Fibroblast of lung (primary cell): ENCODE data around the gene DENND4A. TPM values are rescaled to one million over a fixed set of nuclear protein-coding genes. Genes with fewer than 3 reads are reported as not detected.
"Not testable (repeated sequence)": the region's sequence is repeated elsewhere in the genome, so short reads cannot be mapped to it uniquely, and the experiment has no call there.

Source experiments
- DNase-seq, 2 donors: peaks; one replicate each; pipeline versions ENCODE4 v3.0.0 to v3.0.0-alpha.2; 2010; ENCODE audit warnings: low read depth in 2 of 2
- H2AFZ ChIP-seq: 2 replicates; pipeline ENCODE4 v1.5.1; 2012; ENCODE audit warnings: low read length, control low read depth, inconsistent platforms
- H3K27ac ChIP-seq: 2 replicates; pipeline ENCODE4 v1.5.1; 2011; ENCODE audit warnings: low read length, control low read depth; ENCODE audit not compliant: insufficient read depth
- H3K27me3 ChIP-seq: 2 replicates; pipeline ENCODE4 v1.5.1; 2011; ENCODE audit warnings: mild to moderate bottlenecking, low read length; ENCODE audit not compliant: control insufficient read depth, insufficient read depth
- H3K36me3 ChIP-seq: 2 replicates; pipeline ENCODE4 v1.5.1; 2011; ENCODE audit warnings: low read length; ENCODE audit not compliant: control insufficient read depth, insufficient read depth
- H3K4me1 ChIP-seq: 2 replicates; pipeline ENCODE4 v1.5.1; 2011; ENCODE audit warnings: low read length; ENCODE audit not compliant: control insufficient read depth, insufficient read depth; ENCODE audit errors: extremely low read depth
- H3K4me2 ChIP-seq: 2 replicates; pipeline ENCODE4 v1.5.1; 2011; ENCODE audit warnings: low read length, control low read depth; ENCODE audit not compliant: insufficient read depth; ENCODE audit errors: extremely low read depth
- H3K4me3 ChIP-seq, 4 experiments: fragments of 200-600 bp in 1 of 4; sonication (generic) in 1 of 4; replicated peaks in 1 of 4; 2 replicates each; pipeline ENCODE4 v1.5.1; 2011 to 2016; ENCODE audit warnings: low read length in 4 of 4, low read depth in 3 of 4, mild to moderate bottlenecking in 3 of 4, control low read depth in 2 of 4, inconsistent platforms in 1 of 4, mixed read lengths in 1 of 4; ENCODE audit not compliant: insufficient read depth in 1 of 4; ENCODE audit errors: control extremely low read depth in 1 of 4
- H3K79me2 ChIP-seq: 2 replicates; pipeline ENCODE4 v1.5.1; 2012; ENCODE audit warnings: mild to moderate bottlenecking, low read length, inconsistent platforms; ENCODE audit not compliant: control insufficient read depth, insufficient read depth
- H3K9ac ChIP-seq: 2 replicates; pipeline ENCODE4 v1.5.1; 2011; ENCODE audit warnings: mild to moderate bottlenecking, low read length, control low read depth; ENCODE audit not compliant: insufficient read depth
- H3K9me3 ChIP-seq: 2 replicates; pipeline ENCODE4 v1.5.1; 2012; ENCODE audit warnings: low read depth, low read length; ENCODE audit not compliant: control insufficient read depth, insufficient read depth
- H4K20me1 ChIP-seq: 2 replicates; pipeline ENCODE4 v1.5.1; 2011; ENCODE audit warnings: low read length; ENCODE audit not compliant: control insufficient read depth, insufficient read depth; ENCODE audit errors: extremely low read depth
- EZH2 ChIP-seq: IDR thresholded peaks from 2 replicates; pipeline ENCODE4 v1.5.1; 2012; ENCODE audit warnings: low read length, control low read depth, mild to moderate bottlenecking; ENCODE audit errors: missing control alignments
- polyA plus RNA-seq, 2 donors: library from polyadenylated mRNA; depleted of rRNA in 1 of 2; stranded (reverse) in 1 of 2; unstranded in 1 of 2; fragments of >200 nt; gene quantifications; 2 replicates each; pipeline ENCODE4 v1.2.1, GENCODE V29; 2011 to 2012; ENCODE audit warnings: missing spikeins in 1 of 2
- total RNA-seq: library from RNA; depleted of rRNA; stranded (reverse); fragments of >200 nt; gene quantifications from 2 replicates; pipeline ENCODE4 v1.2.1, GENCODE V29; 2014
- TF ChIP-seq, protein P1 (sequence below), 2 donors: IDR thresholded peaks in 1 of 2; conservative IDR thresholded peaks in 1 of 2; 1 replicate in 1 of 2; 2 replicates in 1 of 2; pipeline ENCODE4 v1.5.1; 2011 to 2012; ENCODE audit warnings: low read length in 2 of 2, control low read depth in 1 of 2, inconsistent platforms in 1 of 2, low read depth in 1 of 2, mild to moderate bottlenecking in 1 of 2

DENND4A gene
- total and polyA plus RNA-seq, 2 donors (not counting 1 experiment from before 2014, with no cell fraction given), result 16.7 to 30.6 TPM

DNA sequence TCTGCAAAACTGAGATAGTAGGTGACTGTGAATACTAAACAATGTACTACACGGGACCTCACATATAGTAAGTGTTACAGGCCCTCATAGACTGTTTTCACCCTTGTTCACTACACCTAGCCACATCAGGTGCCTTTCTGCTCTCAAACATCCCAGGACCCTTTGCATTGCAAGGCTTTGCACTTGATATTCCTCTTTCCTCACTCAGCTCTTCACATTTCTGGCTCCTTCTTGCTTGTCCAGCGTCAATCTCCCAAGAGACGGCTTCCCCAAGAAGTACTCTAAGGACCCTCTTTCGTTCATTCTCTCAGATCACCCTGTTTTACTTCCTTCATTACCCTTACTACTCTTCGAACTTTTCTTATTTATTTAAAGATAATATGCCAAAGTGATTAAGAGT, 10.0 kb downstream of the DENND4A start:
- Histone ChIP-seq H3K27ac (no peak overlapping the region), H3K9ac (no peak overlapping the region), H2AFZ (no peak overlapping the region), H3K4me3 (no peak overlapping the region), H3K4me1 (no peaks in the 10 kb centered on the region), H3K4me2 (no peak overlapping the region), H3K27me3 (no peaks in the 10 kb centered on the region), H3K36me3 (no peaks in the 10 kb centered on the region), H3K79me2 (peaks cover 6% of the 10 kb centered on the region), H3K9me3 (no peaks in the 10 kb centered on the region), H4K20me1 (no peaks in the 10 kb centered on the region)
- TF ChIP-seq EZH2, result no peak
- TF ChIP-seq, protein P1, sequence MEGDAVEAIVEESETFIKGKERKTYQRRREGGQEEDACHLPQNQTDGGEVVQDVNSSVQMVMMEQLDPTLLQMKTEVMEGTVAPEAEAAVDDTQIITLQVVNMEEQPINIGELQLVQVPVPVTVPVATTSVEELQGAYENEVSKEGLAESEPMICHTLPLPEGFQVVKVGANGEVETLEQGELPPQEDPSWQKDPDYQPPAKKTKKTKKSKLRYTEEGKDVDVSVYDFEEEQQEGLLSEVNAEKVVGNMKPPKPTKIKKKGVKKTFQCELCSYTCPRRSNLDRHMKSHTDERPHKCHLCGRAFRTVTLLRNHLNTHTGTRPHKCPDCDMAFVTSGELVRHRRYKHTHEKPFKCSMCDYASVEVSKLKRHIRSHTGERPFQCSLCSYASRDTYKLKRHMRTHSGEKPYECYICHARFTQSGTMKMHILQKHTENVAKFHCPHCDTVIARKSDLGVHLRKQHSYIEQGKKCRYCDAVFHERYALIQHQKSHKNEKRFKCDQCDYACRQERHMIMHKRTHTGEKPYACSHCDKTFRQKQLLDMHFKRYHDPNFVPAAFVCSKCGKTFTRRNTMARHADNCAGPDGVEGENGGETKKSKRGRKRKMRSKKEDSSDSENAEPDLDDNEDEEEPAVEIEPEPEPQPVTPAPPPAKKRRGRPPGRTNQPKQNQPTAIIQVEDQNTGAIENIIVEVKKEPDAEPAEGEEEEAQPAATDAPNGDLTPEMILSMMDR (conservative IDR thresholded peaks at IDR 0.05 in 1 of 2, IDR thresholded peaks at IDR 0.05 in 1 of 2; ENCODE audit: low read depth in 1 of 2, low read length in 2 of 2), result no peak
- no peak for DNase-seq

DNA sequence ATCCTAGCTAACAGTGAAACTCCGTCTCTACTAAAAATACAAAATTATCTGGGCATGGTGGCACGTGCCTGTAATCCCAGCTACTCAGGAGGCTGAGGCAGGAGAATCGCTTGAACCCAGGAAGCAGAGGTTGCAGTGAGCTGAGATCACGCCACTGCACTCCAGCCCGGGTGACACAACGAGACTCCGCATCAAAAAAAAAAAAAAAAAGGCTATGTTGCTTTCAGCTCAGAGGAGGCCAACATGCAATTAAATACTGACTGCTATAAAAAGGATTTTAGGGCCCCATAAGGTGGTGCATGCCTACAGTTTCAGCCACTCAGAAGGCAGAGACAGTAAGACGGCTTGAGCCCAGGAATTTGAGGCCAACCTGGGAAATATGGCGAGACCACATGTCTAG, 13.4 kb downstream of the DENND4A start:
- H3K4me2 ChIP-seq, H4K20me1 ChIP-seq, H3K27me3 ChIP-seq, H3K4me3 ChIP-seq, H3K9me3 ChIP-seq, H3K79me2 ChIP-seq, DNase-seq, H3K36me3 ChIP-seq, H3K27ac ChIP-seq, H3K4me1 ChIP-seq, H2AFZ ChIP-seq, H3K9ac ChIP-seq: not testable (repeated sequence)

DNA sequence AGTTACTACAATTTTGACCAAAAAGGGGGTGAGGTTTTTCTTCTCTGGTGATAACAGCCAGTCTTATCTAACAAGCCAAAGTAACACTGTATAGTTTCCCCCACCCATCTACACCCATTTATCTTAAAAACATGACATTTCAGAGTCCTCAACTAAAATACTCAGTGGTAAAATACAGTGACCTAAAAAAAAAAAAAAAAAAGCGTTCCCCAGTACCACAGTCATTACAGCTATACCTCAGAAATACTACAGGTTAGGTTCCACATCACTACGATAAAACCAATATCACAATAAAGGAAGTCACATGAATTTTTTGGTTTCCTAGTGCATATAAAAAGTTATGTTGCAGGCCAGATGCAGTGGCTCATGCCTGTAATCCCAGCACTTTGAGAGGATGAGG, 13.8 kb downstream of the DENND4A start:
- TF ChIP-seq, protein P1 (conservative IDR thresholded peaks at IDR 0.05 in 1 of 2, IDR thresholded peaks at IDR 0.05 in 1 of 2; ENCODE audit: low read depth in 1 of 2, low read length in 2 of 2), result no peak
- no peak for TF ChIP-seq EZH2
- Histone ChIP-seq H3K4me2 (no peak overlapping the region), H2AFZ (no peak overlapping the region), H3K27me3 (no peaks in the 10 kb centered on the region), H3K9me3 (no peaks in the 10 kb centered on the region), H3K9ac (no peak overlapping the region), H3K36me3 (no peaks in the 10 kb centered on the region), H3K79me2 (no peaks in the 10 kb centered on the region), H3K27ac (no peak overlapping the region), H3K4me3 (no peak overlapping the region), H4K20me1 (no peaks in the 10 kb centered on the region), H3K4me1 (no peaks in the 10 kb centered on the region)
- DNase-seq, result no peak
